ENCODE measurements around the gene TBC1D3B.

The TBC1D3B gene

DNA sequence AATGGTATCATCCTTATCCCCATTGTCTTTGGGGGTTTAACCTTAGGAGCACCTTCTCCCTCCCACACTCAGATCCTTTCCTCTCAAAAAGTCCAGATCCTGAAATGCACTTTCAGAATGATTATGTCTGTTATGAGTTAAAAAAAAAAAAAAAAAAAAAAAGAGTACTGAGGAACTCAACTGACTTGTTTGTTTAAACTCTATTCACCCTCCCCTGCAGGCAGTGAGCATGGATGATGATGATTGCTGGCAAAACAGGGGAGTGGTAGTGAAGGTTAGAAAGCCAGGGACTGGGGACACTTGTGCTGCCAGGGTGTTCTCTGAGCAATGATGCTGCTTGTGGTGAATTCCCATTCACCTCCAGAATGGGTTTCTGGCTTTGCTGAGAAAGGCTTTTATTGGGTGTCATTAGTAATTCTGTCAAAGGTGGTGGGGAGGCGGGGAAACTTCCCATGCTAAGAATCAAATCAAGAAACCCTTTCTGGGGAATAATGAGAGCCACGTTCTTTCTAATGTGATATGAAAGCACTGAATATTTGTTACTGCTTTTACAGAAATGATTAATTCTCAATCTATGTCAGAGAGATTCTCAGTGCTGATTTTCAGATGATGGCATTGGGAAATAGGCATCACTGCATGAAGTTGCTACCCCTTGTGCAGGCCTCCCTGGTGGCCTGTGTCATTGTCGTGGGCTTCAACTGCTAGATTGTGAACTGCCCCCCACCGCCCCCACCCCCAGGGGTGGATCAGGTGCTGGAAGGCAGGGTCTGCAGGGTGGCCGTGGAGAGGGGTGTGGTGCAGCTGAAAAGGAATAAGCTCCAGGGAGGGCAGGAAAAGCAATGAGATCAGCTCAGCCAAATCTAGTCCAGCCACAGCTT is 58.7 kb downstream of the TBC1D3B start:
- TF ChIP-seq, protein P1, sequence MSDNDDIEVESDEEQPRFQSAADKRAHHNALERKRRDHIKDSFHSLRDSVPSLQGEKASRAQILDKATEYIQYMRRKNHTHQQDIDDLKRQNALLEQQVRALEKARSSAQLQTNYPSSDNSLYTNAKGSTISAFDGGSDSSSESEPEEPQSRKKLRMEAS (IDR thresholded peaks at IDR 0.05): no peak
- TF ChIP-seq, protein P2, sequence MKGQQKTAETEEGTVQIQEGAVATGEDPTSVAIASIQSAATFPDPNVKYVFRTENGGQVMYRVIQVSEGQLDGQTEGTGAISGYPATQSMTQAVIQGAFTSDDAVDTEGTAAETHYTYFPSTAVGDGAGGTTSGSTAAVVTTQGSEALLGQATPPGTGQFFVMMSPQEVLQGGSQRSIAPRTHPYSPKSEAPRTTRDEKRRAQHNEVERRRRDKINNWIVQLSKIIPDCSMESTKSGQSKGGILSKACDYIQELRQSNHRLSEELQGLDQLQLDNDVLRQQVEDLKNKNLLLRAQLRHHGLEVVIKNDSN (IDR thresholded peaks at IDR 0.05): no peak
- TF ChIP-seq TCF12 (IDR thresholded peaks at IDR 0.05; ENCODE audit: low read depth): no peak
